ENCODE results near the gene MARCHF5. TPM values are rescaled to one million over a fixed set of nuclear protein-coding genes. Genes with fewer than 3 reads are reported as not detected.

Gene MARCHF5, protein sequence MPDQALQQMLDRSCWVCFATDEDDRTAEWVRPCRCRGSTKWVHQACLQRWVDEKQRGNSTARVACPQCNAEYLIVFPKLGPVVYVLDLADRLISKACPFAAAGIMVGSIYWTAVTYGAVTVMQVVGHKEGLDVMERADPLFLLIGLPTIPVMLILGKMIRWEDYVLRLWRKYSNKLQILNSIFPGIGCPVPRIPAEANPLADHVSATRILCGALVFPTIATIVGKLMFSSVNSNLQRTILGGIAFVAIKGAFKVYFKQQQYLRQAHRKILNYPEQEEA
- total RNA-seq (2014; rRNA removed; shearing (Covaris generic)) = 5.2 and 6.7 TPM in 2 replicates
- polyA plus RNA-seq (2015; cell fraction: cytosol; rRNA removed) = 15.0 and 18.3 TPM in 2 replicates
- 23.6 and 36.1 TPM in 2 replicates for polyA plus RNA-seq (2015; cell fraction: nucleus; rRNA removed)

DNA sequence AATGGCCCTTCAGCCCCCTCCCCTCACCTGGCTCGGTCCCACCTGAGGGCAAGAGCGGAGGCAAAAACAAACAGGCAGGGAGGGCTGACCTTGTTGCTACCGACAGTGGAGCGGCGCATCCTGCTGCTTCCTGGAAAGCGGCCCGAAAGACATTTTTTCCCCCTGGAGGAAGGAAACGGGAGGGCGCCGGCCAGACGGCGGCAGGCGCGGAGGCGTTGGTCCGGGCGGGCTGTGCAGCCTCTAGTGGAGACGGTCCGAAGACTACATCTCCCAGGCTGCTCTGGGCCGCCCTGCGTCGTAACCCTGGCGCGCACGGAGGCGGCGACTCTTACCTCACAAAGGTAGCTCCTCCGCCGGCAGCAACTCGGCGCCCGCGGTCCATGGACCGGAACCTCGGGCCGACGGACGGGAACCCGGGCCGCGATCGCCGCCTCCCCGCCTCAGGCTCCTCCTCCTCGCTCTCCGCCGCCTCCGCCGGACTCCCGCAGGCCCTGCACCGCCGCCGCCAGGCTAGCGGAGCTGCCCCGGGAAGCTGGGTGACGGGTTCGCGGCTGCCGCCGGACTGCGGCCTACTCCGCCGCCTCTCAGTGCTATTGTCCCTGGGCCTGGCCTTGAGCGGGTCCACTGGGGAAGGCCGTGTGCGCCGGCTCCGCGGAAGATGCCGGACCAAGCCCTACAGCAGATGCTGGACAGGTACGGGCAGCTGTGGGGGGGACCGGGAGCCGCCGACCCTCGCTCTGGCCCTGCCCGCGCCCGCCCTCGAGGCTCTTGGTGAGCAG, at the start of gene MARCHF5, which contains the start of gene CPEB3:
Gene MARCHF5, plus strand, starts transcription at position 331 of the 779 bp plus-strand sequence. Its CDS starts 328 bp downstream, at position 659.
Gene CPEB3, minus strand, starts transcription at position 242 of the 779 bp plus-strand sequence. CDS start 50,728 bp downstream, outside the sequence.
- peak; percentile 92 for DNase-seq (ENCODE audit: low read depth, low spot score)

GRCh38 chr10:92241501-92241900, 49.5 kb upstream of the MARCHF5 start:
- DNase-seq (ENCODE audit: low read depth, low spot score) = no peak
- in situ Hi-C loops (cut with HindIII; ENCODE audit: low pct_unique_long_range_greater_than_20kb, low sequenced_read_pairs) = no loop called here

More for the DNA sequence above, at the start of gene MARCHF5, which contains the start of gene CPEB3:
- in situ Hi-C loops (cut with HindIII; ENCODE audit: low pct_unique_long_range_greater_than_20kb, low sequenced_read_pairs) = no loop called here

DNA sequence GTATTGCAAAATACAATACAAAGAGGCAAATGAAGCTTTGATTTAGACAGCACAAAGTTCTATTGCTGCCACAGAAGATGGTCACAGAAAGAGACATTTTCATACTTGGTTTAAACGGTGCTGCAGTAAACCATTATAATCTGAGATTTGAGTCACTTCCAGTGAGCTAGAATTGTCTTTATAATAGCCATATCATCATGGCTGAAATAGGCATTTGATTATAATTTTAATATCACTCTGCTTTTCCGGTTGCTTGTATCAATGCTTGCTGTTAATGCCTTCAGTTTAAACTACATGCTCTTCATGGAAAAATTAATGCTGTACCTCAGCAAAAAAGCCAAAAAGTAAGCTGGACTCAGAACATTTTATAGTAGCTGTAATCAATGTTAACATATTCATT, 48.6 kb upstream of the MARCHF5 start:
- in situ Hi-C loops (cut with HindIII; ENCODE audit: low pct_unique_long_range_greater_than_20kb, low sequenced_read_pairs) = no loop called here
- DNase-seq (ENCODE audit: low read depth, low spot score) = no peak

- in situ Hi-C loops (cut with HindIII; ENCODE audit: low pct_unique_long_range_greater_than_20kb, low sequenced_read_pairs) = no loop called here
- peak; percentile 74 for DNase-seq (ENCODE audit: low read depth, low spot score)
Observed at GRCh38 chr10:92242910-92243671, 47.9 kb upstream of the MARCHF5 start.

DNA sequence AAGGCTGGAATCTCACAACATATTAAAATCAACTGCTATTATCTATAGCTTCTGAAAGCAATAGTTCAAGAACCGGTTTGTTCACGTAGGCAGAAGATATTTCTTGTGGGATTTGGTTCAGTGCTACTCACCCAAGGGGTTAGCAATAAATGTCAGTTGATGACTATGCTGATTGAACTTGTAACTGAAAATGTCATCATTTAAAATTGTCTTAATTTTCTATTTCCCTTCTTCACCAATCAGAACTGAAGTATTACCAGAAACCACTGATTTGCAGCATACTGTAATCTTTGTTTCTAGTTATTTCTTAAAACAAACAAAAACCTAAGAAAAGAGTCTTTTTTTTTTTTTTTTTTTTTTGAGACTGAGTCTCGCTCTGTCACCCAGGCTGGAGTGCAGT, 46.2 kb upstream of the MARCHF5 start:
- no peak for DNase-seq (ENCODE audit: low read depth, low spot score)
- in situ Hi-C loops (cut with HindIII; ENCODE audit: low pct_unique_long_range_greater_than_20kb, low sequenced_read_pairs) = no loop called here

DNA sequence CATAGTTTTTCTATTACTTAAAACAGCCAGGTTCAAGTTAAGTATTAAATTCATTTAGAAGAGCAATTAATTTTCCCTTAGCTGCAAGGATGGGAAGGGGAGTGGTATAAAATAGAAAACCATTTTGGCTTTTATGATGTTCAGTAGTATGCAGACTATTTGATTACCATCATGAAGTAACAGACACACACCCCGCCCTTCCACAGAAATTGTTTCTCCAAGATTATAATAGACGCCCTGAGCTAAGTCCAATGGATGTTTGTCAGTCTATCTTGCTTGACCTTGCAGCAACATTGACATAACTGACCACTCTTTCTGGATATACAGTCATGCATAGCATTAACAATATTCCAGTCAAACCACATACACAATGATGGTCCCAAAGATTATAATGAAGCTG, 42.4 kb upstream of the MARCHF5 start:
- in situ Hi-C loops (cut with HindIII; ENCODE audit: low pct_unique_long_range_greater_than_20kb, low sequenced_read_pairs) = no loop called here
- DNase-seq (ENCODE audit: low read depth, low spot score) = no peak

- in situ Hi-C loops (cut with HindIII; ENCODE audit: low pct_unique_long_range_greater_than_20kb, low sequenced_read_pairs) = no loop called here
- DNase-seq (ENCODE audit: low read depth, low spot score) = no peak
Observed at GRCh38 chr10:92263396-92263795, 27.6 kb upstream of the MARCHF5 start.

DNA sequence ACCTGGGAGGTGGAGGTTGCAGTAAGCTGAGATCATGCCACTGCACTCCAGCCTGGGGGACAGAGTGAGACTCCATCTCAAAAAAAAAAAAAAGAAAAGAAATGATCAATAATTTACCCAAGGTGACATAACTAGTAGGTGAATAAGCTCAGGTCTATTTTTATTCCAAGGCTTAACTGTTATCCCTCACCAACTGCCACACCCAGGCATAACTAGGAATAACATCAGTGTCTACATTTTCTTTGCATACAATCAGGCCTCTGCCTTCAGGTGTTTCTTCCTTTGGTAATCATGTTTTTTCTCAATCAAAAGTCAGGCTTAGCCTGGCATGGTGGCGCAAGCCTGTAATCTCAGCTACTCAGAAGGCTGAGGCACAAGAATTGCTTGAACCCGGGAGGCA, 26.7 kb upstream of the MARCHF5 start:
- DNase-seq (ENCODE audit: low read depth, low spot score) = no peak
- in situ Hi-C loops (cut with HindIII; ENCODE audit: low pct_unique_long_range_greater_than_20kb, low sequenced_read_pairs) = no loop called here

- DNase-seq (ENCODE audit: low read depth, low spot score) = no peak
- in situ Hi-C loops (cut with HindIII; ENCODE audit: low pct_unique_long_range_greater_than_20kb, low sequenced_read_pairs) = no loop called here
Observed at GRCh38 chr10:92265687-92266258, 25.2 kb upstream of the MARCHF5 start.

DNA sequence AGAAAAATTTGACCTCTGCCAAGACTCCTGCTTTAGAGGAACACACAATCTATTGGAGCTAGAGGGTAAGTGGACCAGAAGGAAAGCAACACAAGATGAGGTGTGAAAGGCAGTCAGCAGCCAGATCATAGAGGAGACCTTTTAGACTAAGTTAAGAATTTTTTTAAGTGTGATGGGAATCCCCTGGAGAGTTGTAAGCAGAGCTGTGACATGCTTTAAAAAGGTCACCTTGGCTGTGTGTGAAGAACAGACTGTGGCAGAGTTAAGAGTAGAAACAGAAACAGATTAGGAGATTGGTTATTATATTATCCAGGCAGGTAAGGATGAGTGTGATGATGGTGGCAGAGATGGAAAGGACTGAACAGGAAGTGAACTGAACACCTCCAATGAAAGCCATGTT, 23.6 kb upstream of the MARCHF5 start:
- in situ Hi-C loops (cut with HindIII; ENCODE audit: low pct_unique_long_range_greater_than_20kb, low sequenced_read_pairs) = no loop called here
- no peak for DNase-seq (ENCODE audit: low read depth, low spot score)

DNA sequence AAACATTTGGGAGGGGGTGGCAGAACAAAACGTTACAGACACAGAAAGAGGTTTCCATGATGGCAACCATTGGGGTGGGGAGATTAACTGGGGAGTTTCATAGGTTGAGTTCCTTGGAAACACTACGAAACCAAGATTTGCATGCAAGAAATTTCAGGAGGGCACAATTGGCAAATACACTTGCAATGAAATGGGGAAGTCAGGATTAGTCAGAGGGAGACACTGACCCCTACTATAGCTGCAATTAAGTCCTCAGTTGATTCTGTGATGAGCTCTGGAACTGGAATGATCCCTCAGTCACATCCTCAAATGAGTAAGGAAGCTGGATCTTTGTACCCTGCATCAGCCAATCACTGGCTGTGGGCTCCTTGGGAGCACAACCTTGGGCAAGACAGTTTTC, 22.2 kb upstream of the MARCHF5 start:
- in situ Hi-C loops (cut with HindIII; ENCODE audit: low pct_unique_long_range_greater_than_20kb, low sequenced_read_pairs) = no loop called here
- no peak for DNase-seq (ENCODE audit: low read depth, low spot score)

DNA sequence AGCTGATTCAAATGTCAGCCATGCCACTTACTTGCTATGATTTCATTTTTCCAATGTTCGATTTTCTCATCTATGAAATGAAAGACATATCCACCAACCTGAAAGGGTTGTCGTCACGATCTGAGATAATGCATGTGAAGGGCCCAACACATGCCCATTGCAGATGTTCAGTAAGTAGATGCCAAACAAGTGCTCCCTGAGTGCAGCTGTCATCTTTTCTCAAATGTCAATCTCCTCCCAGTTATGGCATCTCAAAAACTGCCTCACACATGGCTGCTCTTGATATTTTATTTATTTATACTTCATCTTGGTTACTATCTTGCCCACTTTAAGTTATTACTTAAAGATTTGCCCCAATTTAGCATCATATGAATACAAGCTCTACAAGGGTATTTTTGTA, 16.9 kb upstream of the MARCHF5 start:
- in situ Hi-C loops (cut with HindIII; ENCODE audit: low pct_unique_long_range_greater_than_20kb, low sequenced_read_pairs) = no loop called here

GRCh38 chr10:92278996-92279696, 11.8 kb upstream of the MARCHF5 start:
- in situ Hi-C loops (cut with HindIII; ENCODE audit: low pct_unique_long_range_greater_than_20kb, low sequenced_read_pairs) = no loop called here
- DNase-seq (ENCODE audit: low read depth, low spot score) = no peak

More for the DNA sequence above, 16.9 kb upstream of the MARCHF5 start:
- DNase-seq (ENCODE audit: low read depth, low spot score) = no peak

- no peak for DNase-seq (ENCODE audit: low read depth, low spot score)
- in situ Hi-C loops (cut with HindIII; ENCODE audit: low pct_unique_long_range_greater_than_20kb, low sequenced_read_pairs) = no loop called here
Observed at GRCh38 chr10:92284112-92284704, 6.8 kb upstream of the MARCHF5 start.

DNA sequence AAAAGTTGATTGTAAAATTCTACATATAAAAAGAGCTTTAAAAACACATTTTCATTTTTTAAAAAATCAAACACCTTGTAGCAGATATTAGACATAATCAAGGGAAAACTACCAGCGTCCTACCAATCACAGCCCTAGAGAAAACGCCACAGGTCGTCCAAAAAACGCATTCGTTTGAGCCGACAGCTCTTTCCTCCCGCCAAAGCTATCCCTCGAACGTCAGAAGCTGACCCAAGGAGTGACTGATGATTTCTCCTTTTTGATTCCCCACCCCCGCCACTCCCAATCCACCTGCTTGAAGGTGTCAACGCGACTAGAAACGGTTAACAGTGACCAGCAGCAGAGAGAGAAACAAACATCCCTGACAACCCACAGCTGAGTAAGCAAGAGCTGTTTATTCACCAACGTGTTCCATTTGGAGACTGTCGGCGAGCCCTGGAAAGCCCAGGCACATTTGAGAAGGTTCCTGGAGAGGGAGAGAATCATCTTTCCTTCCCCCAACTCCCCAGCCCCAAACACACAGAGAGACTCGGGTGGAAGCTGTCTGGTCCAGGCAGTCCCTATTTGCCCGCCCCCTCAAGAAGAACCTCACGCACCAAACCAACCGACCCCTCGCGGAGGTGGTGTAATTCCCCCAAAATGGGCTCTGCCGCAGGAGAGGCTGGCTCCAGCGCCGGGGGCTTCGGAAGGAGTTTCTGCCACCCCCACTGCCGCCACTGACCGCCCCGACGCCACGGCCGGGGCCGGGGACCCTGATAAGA, 711 bp upstream of the MARCHF5 start:
- in situ Hi-C loops (cut with HindIII; ENCODE audit: low pct_unique_long_range_greater_than_20kb, low sequenced_read_pairs) = no loop called here
- DNase-seq (ENCODE audit: low read depth, low spot score) = peak; percentile 37

DNA sequence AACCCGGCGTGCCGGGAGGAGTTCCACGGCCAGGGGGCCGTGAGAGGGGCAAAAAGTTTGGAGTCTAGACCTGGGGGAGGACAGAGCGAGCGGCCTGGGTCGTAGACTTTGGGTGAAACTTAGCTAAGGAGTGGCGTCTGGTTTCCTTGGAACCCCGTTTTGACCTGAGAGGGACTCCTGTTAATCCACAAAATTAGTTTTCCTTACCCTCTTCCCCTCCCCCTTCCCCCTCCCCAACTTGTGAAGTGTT, 574 bp downstream of the MARCHF5 start:
- DNase-seq (ENCODE audit: low read depth, low spot score) = no peak
- in situ Hi-C loops (cut with HindIII; ENCODE audit: low pct_unique_long_range_greater_than_20kb, low sequenced_read_pairs) = no loop called here
